ENCODE results near the gene CDH4. TPM values are rescaled to one million over a fixed set of nuclear protein-coding genes. Genes with fewer than 3 reads are reported as not detected.

CDH4 gene
- total and polyA plus RNA-seq, 2 of the 8 experiments (the other 6 are each of a cell fraction or from before 2014, with no cell fraction given), result 4.3 to 7.9 TPM

GRCh38 chr20:61518424-61518951, 266.4 kb downstream of the CDH4 start:
- H3K18ac ChIP-seq (ENCODE audit: extremely low read depth, low read length), result no peak overlapping the region
- CTCF ChIA-PET (ENCODE audit: partially characterized antibody), result interaction anchor here (0.7 kb wide), 1 partner anchor 91 kb away, joined by 3 read pairs; no protein-coding TSS in a partner anchor
- no peak overlapping the region for H2BK12ac ChIP-seq (ENCODE audit: low read depth, low read length)
- H2BK5ac ChIP-seq (ENCODE audit: low read depth, low read length), result no peak overlapping the region
- no peak overlapping the region; the same call in 1 of the 2 replicates for H2BK20ac ChIP-seq (ENCODE audit: low read length)
- no peak overlapping the region for H3K9ac ChIP-seq (replicated peaks in 1 of 4; ENCODE audit: extremely low read depth in 1 of 4, low read depth in 3 of 4, low read length in 3 of 4)
- no peak overlapping the region for H2AFZ ChIP-seq (ENCODE audit: low read length)
- no peak overlapping the region for H3K23ac ChIP-seq (ENCODE audit: insufficient read length)
- no peak overlapping the region for H3K4me2 ChIP-seq (ENCODE audit: insufficient read depth in 1 of 2, low read depth in 2 of 2, low read length in 2 of 2)
- no peak overlapping the region for H4K5ac ChIP-seq (ENCODE audit: insufficient read length, low read depth, low read length)
- POLR2A ChIA-PET (ENCODE audit: partially characterized antibody), result no interaction called here
- no peaks in the 10 kb centered on the region for H3K36me3 ChIP-seq (ENCODE audit: control insufficient read depth in 2 of 4, insufficient read depth in 4 of 4, low read length in 3 of 4)
- peak overlapping the region; percentile 32 for H3K56ac ChIP-seq (replicated peaks; ENCODE audit: insufficient read length, low read depth, low read length)
- no peak overlapping the region for H3K14ac ChIP-seq (ENCODE audit: insufficient read length)
- peaks cover 0 to 6% of the 10 kb centered on the region in 2 experiments for H4K20me1 ChIP-seq (replicated peaks in 1 of 2; ENCODE audit: control insufficient read depth in 1 of 2, insufficient read depth in 2 of 2, low read length in 2 of 2)
- peaks cover 7% of the 10 kb centered on the region; the same call in 1 of the 2 replicates for H3K23me2 ChIP-seq (ENCODE audit: low read depth, low read length)
- peaks cover 0 to 2% (median 0%) of the 10 kb centered on the region in 4 experiments; a peak in 1 of 7 replicates for H3K27me3 ChIP-seq (replicated peaks in 1 of 4; ENCODE audit: control insufficient read depth in 3 of 4, extremely low read depth in 1 of 4, insufficient read depth in 3 of 4, low read length in 3 of 4)
- H2BK15ac ChIP-seq (ENCODE audit: low read length), result no peak overlapping the region
- H2BK120ac ChIP-seq (replicated peaks; ENCODE audit: low read depth, low read length), result no peak overlapping the region
- no peak overlapping the region for H3K4me3 ChIP-seq (ENCODE audit: extremely low read depth in 1 of 4, insufficient read depth in 2 of 4, low read depth in 3 of 4, low read length in 4 of 4)
- WGBS, 2 experiments (ENCODE audit: extremely low coverage in 1 of 2, insufficient coverage in 1 of 2, insufficient read length in 1 of 2, insufficient replicate concordance in 2 of 2, low coverage in 1 of 2, low lambda C conversion rate in 2 of 2, missing lambda C conversion rate in 1 of 2), result 90 to 100% methylated on average over 5 of the region's 5 CpGs
- no peak for DNase-seq (ENCODE audit: low read depth in 1 of 2, low spot score in 2 of 2)
- no peak overlapping the region for H4K8ac ChIP-seq (ENCODE audit: extremely low read depth, insufficient read depth, low read length)
- peaks cover 0 to 27% (median 10%) of the 10 kb centered on the region in 4 experiments; a peak in 6 of 7 replicates for H3K4me1 ChIP-seq (replicated peaks in 1 of 4; ENCODE audit: control insufficient read depth in 3 of 4, insufficient read depth in 4 of 4, low read length in 3 of 4)
- H4K91ac ChIP-seq (replicated peaks; ENCODE audit: insufficient read length, low read length), result no peak overlapping the region
- H3K4ac ChIP-seq (replicated peaks; ENCODE audit: insufficient read length, low read depth, low read length), result no peak overlapping the region
- H3K79me2 ChIP-seq (ENCODE audit: control insufficient read depth in 1 of 2, insufficient read depth in 2 of 2, low read length in 2 of 2), result no peaks in the 10 kb centered on the region
- H3K9me3 ChIP-seq (ENCODE audit: insufficient read depth in 2 of 2, low read depth in 1 of 2, low read length in 1 of 2), result no peaks in the 10 kb centered on the region
- no peaks in the 10 kb centered on the region for H3K79me1 ChIP-seq (ENCODE audit: low read depth, low read length)
- H2AK5ac ChIP-seq (ENCODE audit: low read depth, low read length), result no peak overlapping the region
- no peak for FAIRE-seq
- H3K27ac ChIP-seq (ENCODE audit: low read depth, low read length), result no peak overlapping the region
- TF ChIP-seq SRF (IDR thresholded peaks at IDR 0.05; ENCODE audit: low read depth, low read length), result no peak
- TF ChIP-seq CTCF (IDR thresholded peaks at IDR 0.05; ENCODE audit: control extremely low read depth in 1 of 3, insufficient read depth in 1 of 3, low read depth in 1 of 3, low read length in 3 of 3), result no peak
- no peak for TF ChIP-seq SIRT6 (IDR thresholded peaks at IDR 0.05; ENCODE audit: low read length)
- TF ChIP-seq POLR2A (IDR thresholded peaks at IDR 0.05; ENCODE audit: control extremely low read depth in 1 of 2, low read depth in 2 of 2, low read length in 2 of 2), result no peak
- TF ChIP-seq E2F6 (IDR thresholded peaks at IDR 0.05), result no peak
- TF ChIP-seq TCF12 (IDR thresholded peaks at IDR 0.05; ENCODE audit: low read depth, low read length), result no peak
- no peak for TF ChIP-seq HDAC2 (IDR thresholded peaks at IDR 0.05; ENCODE audit: borderline replicate concordance in 1 of 2, low read depth in 2 of 2, low read length in 2 of 2)
- no peak for TF ChIP-seq RAD21 (IDR thresholded peaks at IDR 0.05 in 1 of 2, conservative IDR thresholded peaks at IDR 0.05 in 1 of 2; ENCODE audit: low read depth in 2 of 2, low read length in 2 of 2)
- no peak for TF ChIP-seq POLR2AphosphoS5 (IDR thresholded peaks at IDR 0.05; ENCODE audit: low read depth, low read length)
- no peak for TF ChIP-seq KDM4A (IDR thresholded peaks at IDR 0.05; ENCODE audit: low read depth, low read length, severe bottlenecking)

Data from H1 (cell line).